NOMO-1 treated with dmso at 0.1 percent for 144 hours (cell line): Measurements from ENCODE around the gene ECI2.

Experiments
- DNase-seq: peaks from one replicate; lab custom pipeline; 2025; ENCODE audit not compliant: unreplicated experiment; lab: John Stamatoyannopoulos, UW

Gene ECI2

GRCh38 chr6:4134841-4135664 is at the start of gene ECI2:
ECI2 (minus strand) TSS chr6:4135575; CDS start chr6:4135560, 15 bp downstream.
- DNase-seq: peak; percentile 67

GRCh38 chr6:4180652-4181255 is 45.4 kb upstream of the ECI2 start:
- no peak for DNase-seq

- DNase-seq: no peak
Observed at GRCh38 chr6:4179960-4180651, 44.7 kb upstream of the ECI2 start.

- no peak for DNase-seq
Observed at GRCh38 chr6:4178737-4179333, 43.5 kb upstream of the ECI2 start.

GRCh38 chr6:4176907-4177306 is 41.5 kb upstream of the ECI2 start:
- DNase-seq: no peak

GRCh38 chr6:4174042-4174441 is 38.7 kb upstream of the ECI2 start:
- DNase-seq: no peak

GRCh38 chr6:4172368-4172767 is 37.0 kb upstream of the ECI2 start:
- no peak for DNase-seq

GRCh38 chr6:4170297-4170696 is 34.9 kb upstream of the ECI2 start:
- DNase-seq: no peak

GRCh38 chr6:4169028-4169789 is 33.8 kb upstream of the ECI2 start:
- DNase-seq: no peak

- no peak for DNase-seq
Observed at GRCh38 chr6:4167833-4168232, 32.5 kb upstream of the ECI2 start.

GRCh38 chr6:4167123-4167522 is 31.7 kb upstream of the ECI2 start:
- DNase-seq: no peak

GRCh38 chr6:4164456-4164855 is 29.1 kb upstream of the ECI2 start:
- DNase-seq: no peak

- no peak for DNase-seq
Observed at GRCh38 chr6:4164117-4164442, 28.7 kb upstream of the ECI2 start.

- DNase-seq: no peak
Observed at GRCh38 chr6:4163408-4164116, 28.2 kb upstream of the ECI2 start.

GRCh38 chr6:4162370-4162769 is 27.0 kb upstream of the ECI2 start:
- no peak for DNase-seq

- DNase-seq: no peak
Observed at GRCh38 chr6:4159491-4159890, 24.1 kb upstream of the ECI2 start.

GRCh38 chr6:4157506-4157905 is 22.1 kb upstream of the ECI2 start:
- DNase-seq: no peak

- DNase-seq: peak; percentile 15
Observed at GRCh38 chr6:4155848-4156466, 20.6 kb upstream of the ECI2 start.

- no peak for DNase-seq
Observed at GRCh38 chr6:4153514-4153985, 18.2 kb upstream of the ECI2 start.

GRCh38 chr6:4145083-4145482 is 9.7 kb upstream of the ECI2 start:
- DNase-seq: no peak
